NCI-H1417 (cell line): ENCODE results near the gene MYO16.
A peak's percentile ranks its signal among the peaks of the same experiment; 100 is the strongest.

Experiments used
- DNase-seq, 3 experiments: peaks; one replicate each; lab custom pipeline; 2025; lab: John Stamatoyannopoulos, UW

The MYO16 gene

DNA sequence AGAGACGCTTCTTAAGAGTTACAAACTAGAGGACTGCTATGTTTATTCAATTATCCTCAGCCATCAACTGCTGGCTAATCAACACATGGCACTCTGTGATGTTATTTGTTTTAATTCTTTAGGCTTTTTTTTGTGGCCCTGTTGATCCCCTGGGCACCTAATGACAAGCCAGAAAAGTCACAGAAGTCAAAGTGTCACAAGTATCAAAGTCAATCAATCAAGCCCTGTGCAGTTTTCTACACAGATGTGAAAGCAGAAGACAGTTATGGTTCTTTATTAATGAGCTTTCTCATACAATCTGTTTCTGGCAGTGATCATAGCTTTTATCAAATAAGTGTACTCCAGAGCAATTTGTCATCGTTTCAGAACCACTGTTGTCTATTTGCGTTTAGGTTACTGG is 34.3 kb downstream of the MYO16 start:
- no peak for DNase-seq

DNA sequence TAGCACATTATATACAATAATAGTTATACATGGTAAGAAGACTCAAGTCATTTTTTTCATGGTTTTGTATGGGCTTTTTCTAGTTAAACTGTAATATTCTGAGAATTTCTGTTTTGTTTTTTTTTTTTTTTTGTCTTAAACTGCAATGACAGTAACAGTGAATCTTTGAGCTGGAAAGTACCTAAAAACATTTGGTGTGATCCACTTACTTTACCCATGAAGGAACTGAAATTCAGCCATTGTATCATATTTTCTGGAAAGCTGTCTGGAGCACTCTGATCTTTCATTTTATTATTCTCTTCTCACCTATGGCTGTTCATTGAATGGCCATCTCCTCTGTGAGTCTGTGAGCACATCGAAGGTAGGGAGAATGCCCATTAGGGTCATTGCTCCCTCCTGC is 37.8 kb downstream of the MYO16 start:
- DNase-seq, result no peak

DNA sequence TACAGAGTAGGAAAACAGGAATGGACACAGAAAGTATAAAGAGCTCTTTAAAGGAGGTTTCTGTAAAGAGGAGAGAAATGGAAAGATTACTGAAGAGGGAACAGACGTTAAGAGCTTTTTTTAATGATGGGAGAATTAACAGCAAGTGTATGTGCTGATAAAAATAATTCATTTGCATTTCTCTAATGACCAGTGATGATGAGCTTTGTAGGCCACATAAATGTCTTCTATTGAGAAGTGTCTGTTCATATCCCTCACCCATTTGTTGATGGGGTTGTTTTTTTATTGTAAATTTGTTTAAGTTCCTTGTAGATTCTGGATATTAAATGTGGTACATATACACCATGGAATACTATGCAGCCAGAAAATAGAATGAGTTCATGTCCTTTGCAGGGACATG is 40.0 kb downstream of the MYO16 start:
- peak; percentile 6 to 17 (median 12) for DNase-seq

DNA sequence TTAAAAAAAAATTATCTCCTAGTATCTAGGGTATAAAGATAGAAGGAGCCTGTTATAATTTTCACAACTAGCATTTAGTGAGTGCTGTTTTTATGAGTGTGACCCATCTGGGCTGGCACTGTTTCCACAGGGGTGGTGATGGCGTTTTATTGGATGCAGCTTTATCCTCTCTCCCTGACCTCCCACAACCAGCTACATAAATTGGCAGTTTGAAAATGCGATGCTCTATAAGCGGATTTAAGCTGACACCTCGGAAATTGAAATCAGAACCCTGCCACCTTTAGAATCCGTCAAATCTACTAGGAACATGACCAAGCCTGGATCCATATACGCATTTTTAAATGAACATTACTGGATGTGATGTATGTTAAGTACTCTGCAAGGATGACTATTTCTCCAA is 44.9 kb downstream of the MYO16 start:
- DNase-seq, result no peak

DNA sequence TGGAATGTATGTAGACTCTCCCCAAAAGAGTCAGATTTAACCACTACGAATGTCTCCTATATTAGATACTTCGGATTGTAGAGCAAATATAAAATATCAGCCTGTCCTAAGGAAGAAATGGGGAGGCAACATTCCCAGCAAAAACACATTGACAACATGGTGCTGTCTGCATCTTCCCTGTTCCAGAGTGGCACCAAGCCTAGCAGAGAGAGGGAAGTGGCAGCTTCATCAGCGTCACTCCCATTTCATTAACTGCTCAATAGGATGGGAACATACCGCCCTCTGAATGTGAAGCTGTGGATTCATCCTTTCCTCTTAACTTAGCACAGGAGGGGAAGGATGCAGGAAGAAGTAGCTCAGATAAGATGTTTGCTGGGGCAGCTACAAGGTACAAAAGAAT is 45.4 kb downstream of the MYO16 start:
- DNase-seq, result no peak

DNA sequence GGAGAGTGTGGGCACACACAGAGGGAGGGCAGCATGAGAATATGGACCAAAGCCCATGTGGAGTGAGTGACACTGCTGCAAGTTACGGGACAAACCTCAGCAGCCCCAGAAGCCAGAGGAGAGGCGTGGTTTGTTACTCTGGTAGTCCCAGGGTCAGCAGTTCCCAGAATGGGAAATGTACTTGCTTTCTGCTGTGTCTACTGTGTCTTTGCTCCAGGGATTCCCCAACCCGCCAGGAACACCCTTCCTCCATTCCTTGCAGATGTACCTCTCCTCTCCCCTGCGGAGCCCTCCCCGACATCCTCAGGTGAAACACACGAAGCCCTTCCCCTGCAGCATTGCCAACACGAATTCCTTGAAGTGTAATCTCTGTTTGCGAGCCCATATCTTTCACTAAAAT is 47.2 kb downstream of the MYO16 start:
- DNase-seq, result no peak

DNA sequence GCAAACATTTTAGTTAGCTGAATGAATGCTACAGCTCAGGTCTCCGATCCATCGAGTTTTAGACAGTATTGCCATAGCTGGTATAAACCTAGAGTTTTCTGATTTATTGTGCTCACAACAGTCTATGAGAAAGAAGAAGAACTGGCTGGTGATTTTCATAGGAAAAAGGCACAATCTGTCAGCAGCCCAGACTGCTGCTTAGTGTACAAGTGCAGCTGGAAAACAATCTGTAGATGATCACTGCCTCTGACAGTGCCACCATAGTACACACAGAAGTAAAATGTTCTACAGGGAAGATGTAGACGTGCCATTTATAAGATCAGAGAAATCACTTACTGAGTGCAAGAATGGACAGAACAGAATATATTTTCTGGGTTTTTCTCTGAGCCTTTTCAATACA is 48.4 kb downstream of the MYO16 start:
- no peak for DNase-seq

DNA sequence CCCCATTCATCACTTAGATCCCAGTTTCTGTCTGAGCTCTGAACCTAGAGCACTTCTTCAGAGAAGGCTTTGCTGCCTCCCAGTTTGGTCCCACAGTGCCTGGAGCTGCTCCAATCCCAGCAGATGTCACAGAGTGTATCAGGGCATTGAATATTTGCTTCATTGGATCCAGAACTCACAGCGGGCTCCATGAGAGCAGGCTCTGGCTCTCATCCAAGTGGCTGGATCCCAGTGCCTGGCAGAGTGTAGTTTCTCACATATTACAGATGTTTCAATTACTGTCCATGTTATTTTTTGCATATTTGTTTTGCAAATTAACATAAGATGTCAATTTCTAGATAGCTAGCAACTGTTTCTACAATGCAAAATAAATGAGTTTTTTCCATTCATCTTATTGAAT is 50.6 kb downstream of the MYO16 start:
- no peak for DNase-seq

DNA sequence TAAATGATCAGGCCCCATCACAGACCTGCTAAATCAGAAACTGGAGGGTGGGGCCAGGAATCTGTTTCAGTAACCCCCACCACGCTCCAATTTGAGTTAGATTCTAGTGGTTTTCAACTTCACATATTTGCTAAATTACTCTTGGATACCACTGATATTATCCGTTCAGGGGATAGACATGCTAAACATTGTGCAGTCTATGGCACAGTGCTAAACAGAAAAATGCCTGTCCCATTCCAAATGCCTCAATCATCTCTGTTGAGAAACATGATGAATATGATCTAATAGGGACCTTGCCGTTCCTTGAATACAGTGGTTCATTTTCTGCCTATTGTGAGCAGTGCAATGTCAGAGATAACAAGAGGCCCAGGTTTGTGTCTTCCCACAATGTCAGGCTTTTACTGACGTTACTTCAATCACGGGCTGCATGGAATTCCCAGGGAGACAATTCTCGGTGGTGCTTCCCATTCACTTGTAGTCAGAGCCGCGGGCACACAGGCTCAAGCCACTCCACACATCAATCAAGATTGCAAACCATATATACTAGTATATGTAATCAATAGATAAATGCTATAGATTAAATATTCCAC is 52.7 kb downstream of the MYO16 start:
- DNase-seq, result no peak

DNA sequence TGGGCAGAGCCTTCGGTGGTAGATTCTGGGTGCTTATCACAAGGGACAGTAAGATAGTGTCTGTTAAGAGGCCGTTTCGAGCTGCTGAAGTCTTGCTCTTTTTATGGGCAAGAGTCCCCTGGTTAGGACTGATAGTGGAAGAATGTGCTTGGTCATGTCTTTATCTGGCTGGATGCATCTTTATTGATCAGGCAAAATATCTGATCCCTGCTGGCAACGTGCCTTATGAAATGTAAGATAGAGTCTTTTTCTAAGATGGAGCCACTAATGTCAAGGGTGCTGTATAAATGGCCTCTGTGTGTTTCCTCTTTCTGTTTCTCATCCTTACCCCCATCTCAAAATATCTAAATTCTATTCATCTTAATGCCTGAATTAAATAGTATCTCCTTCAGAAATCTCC is 53.3 kb downstream of the MYO16 start:
- no peak for DNase-seq

DNA sequence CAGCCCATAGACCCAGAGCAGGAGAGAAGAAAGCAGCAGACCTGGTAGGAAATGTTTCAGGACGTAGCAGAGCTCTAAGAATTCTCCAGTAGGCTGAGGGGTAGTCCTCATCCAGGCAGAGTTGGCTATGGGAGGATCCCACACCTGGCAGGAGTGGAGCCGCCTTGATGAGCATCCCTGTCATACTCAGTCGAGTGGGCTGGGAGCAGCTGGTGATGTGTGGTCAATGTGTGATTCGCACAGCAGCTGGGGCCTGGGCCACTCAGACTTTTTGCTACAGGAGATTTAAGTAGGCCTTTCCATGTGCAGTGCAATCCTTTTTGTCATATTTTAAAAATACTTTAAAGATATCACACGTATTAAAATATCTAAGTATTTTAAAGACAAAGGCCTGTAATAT is 56.6 kb downstream of the MYO16 start:
- no peak for DNase-seq

DNA sequence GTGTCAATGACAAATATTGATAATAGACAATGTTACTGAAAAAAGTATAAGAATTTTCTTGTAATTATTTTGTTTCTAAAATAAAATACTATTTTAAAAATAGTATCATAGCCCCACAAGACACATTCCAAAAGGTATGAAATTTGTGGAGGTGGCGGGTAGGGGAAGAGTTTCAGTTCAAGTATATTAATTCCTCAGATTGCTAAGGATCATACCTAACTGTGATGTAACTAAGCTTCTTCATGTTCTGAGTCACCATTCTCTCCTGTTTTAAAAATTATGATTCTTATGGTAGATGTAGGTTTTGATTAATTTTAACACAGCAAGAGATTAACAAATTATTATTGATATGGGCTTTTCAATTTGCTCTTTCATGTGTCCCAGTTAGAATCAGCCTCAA is 61.3 kb downstream of the MYO16 start:
- no peak for DNase-seq

DNA sequence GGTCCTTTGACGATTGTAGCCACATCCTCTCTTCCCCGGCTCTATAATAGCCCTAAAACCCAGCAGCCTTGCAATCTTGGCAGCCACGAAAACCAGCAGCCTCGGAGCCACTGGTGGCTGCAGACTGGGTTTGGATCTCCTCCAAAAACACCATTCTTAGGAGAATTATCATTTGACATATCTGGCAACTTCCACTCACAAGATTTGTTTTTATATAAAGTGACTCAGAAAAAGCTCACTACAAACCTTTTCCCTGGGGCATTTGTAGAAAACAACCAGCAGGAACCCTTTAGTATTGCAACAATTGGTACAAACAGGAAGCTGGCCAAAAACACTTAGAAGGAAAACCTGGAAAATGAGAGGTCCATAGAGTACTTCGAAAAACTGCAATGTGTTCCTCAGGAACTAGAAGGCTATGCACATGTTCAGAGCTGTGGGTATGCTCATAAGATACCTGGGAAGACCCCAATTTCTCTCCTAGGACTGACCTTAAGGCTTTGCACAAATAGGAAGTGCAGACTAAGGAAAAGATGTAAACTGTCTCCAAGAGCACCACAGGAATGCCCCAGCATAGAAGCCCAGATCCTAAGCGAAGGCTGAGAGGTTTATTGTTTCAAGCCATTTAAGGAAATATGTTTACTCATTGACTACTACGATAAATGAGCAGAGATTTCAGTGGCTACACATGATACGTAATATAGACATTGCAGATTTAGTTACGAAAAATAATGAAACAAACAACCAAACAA is 71.2 kb downstream of the MYO16 start:
- DNase-seq, result no peak

DNA sequence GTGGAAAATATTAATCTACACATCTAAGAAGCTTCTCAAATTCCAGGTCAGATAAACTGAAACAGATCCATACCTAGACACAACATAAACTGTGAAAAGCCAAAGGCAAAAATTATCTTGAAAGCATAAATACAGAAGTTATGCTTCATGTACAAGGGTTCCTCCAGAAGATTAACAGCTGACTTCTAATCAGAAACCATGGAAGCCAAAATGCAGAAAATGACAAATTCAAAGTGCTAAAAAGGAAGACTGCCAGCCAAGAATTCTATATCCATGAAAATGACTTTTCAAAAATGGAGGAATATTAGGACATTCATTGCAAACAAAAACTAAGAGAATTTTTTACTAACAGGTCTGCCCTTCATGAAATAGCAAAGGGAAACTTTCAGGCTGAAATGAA is 72.8 kb downstream of the MYO16 start:
- no peak for DNase-seq

DNA sequence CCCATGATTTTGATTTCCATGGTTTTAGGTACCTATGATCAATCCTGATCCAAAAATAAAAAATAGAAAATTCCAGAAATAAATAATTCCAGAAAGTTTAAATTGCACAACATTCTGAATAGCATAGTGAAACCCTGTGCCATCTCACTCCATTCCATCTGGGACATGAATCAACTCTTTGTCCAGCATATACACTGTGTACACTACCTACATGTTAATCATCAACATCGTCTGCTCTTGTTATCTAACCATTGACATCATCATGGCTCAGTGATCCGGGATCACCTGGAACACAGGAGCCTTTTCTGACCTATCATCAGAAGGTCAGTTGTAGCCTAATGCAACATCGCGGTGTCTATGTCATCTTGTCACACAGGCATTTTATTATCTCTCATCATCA is 75.6 kb downstream of the MYO16 start:
- DNase-seq, result no peak

DNA sequence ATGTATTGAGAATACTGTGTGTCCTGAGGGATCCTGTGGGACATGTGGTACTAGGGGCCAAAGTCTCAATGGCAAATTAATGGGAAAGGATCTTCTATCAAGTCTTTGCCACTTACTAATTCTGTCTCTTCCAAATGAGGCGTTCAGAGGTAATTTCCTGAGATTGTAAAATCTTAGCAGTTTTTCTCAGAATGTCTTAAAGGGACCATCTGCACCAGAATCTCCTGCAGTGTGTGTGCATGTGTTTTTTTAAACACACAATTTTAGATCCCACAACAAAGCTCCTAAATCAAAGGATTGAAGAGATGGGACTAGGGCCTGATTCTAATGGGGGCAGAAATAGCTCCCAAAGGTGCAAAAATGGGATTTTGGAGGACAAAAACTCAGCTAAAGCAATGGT is 78.2 kb downstream of the MYO16 start:
- DNase-seq, result no peak

DNA sequence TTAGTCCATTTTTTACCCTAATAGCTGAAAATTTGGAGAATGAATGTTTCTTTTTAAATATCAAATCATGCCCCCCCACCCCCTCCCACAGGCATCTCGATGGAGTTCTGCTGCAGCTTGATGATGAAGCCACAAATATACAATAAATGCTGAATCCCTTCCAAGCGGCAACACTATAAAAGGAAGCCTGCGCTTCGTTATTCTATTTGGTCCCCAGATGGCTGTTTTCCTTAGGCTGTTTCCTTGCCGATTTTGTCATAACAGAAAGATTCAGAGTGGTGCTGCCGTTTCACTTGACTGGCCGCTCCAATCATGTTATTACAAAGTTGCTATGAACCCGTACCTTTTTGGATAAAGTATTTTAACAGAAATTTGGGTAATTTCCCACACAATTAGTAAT is 79.5 kb downstream of the MYO16 start:
- DNase-seq, result no peak

DNA sequence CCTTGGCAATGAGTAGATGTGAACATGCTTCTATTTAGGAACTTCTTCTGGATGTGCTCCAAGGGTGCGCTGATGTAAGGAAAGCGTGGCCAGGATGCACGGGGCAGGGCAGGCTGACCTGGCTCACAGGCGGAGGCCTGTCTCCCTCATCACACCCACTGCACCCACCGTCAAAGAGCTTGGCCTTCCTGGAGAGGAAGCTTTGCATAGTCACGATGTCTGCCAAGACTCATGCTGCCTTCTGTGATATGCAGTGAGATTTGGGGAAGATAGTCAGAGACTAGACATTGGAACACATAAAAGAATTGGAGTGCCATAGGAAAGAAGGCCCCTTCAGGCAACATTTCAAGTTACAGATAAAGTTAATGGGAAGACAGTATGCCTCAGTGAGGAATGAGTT is 82.0 kb downstream of the MYO16 start:
- DNase-seq, result no peak

DNA sequence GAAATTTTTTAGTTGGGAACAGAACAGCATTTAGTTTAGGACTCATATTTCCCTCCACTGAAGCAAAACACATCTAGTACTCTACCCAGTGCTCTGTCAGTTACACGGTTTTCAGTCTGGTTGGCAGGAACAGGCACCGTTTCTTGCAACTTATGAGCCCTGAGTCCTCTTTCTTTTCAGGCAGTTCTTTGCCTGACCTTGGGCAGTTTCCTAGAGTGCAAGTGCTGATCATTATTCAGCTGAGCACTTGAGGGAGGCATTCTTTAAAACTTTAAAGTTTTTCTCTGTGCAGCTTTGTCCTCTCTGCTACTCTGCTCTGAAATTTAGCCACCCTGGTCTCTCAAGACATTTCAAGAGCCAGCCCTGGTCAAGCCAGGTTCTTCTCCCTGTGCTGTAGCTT is 96.1 kb downstream of the MYO16 start:
- DNase-seq, result no peak

DNA sequence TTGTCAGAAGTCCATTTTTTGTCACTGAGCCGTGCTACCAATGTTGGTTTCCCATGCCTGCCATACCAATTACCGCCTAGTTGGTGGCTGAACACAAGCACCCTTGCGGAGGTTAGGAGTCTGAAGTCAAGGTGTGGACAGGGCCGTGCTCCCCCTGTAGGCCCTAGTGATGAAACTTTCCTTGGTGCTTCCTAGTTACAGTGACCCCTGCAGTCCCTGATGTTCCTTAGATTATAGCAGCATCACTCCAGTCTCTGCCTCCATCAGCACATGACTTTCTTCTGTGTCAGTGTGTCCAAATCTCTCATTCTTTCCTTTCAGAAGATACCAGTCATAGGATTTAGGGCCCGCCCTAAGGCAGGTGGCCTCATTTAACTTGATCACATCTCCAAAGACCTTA is 99.0 kb downstream of the MYO16 start:
- no peak for DNase-seq

DNA sequence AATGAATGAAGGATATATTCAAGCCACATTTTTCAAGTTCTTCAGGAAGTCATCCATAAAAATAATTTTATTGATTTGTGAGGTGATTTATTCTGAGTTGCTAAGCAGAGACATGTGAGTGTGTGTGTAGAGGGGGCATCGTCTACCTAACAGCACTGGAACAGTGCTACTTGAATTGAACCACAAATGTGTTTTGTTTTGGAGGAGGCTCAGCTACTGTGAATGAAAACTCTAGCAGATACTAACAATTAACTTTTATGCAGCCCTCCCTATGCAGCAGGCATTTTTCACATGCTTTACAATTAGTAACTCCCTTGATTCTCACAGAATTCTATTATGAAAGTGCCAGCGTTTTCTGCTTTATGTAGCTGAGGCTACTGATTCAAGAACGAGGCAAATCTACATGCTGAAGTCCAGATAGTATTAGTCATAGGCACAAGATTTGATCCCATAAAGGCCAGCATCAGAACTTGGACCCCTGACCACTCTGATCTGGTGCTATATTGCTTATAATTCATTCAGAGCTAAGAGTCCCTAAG is 103.7 kb downstream of the MYO16 start:
- DNase-seq, result no peak

DNA sequence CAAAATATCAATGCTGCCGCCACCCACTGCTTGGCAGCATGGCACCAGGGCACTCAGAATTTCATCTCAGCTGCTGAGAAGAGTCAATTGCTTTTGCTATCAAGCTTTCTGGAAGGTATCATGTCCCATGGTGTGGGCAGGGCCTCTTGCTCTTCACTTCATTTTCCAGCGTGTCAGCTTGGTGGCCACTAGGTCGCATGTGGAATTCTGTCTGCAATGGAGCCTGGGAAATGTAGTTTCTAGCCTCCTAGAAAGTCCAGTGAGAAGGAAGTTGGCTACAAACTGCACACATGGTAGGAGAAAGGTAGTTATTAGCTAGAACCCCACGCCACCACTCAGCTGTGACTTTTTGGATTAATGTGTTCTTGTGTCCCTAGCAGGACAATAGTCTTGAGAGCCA is 105.3 kb downstream of the MYO16 start:
- no peak for DNase-seq

DNA sequence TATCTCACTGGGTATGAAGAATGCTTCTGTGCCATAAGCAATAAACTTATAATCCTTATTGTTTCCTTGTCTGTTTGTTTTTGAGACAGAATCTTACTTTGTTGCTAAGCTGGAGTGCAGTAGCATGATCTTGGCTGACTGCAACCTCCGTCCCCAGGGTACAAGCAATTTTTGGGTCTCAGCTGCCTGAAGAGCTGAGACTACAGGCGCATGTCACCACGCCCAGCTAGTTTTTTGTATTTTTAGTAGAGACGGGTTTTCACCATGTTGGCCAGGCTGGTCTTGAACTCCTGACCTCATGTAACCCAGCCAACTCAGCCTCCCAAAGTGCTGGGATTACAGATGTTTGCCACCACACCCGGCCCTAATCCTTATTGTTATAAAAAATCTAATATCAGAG is 112.5 kb downstream of the MYO16 start:
- no peak for DNase-seq
